ENCODE measurements around the gene FGF14.

FGF14 gene

DNA sequence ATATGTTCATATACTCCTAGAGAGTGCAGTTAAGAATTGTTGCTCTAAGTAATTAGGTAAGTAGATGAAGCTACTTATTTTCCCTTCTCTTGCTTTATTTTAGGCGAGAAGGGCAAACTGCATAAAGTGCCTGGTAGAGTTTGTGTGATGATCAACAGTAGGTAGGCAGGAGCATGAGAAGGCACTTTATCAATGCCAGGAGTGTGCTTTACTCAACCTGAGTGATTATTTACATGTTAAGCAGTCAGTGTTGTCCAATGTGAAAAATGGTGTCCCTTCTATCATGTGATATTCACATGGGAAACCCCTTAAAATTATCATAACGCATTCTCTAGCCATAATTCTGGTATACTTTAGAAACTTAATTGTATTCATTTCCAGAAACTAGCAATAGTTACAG is 655.3 kb downstream of the FGF14 start:
- peaks cover 4% of the 10 kb centered on the region; the same call in 1 of the 2 replicates for H3K4me1 ChIP-seq (ENCODE audit: control insufficient read depth, insufficient read depth, low read length)
- no peak overlapping the region for H3K4me3 ChIP-seq (ENCODE audit: low read depth, low read length)
- H3K36me3 ChIP-seq (ENCODE audit: control insufficient read depth in 2 of 2, insufficient read depth in 1 of 2, low read length in 2 of 2) = no peaks in the 10 kb centered on the region
- TF ChIP-seq, protein P1, sequence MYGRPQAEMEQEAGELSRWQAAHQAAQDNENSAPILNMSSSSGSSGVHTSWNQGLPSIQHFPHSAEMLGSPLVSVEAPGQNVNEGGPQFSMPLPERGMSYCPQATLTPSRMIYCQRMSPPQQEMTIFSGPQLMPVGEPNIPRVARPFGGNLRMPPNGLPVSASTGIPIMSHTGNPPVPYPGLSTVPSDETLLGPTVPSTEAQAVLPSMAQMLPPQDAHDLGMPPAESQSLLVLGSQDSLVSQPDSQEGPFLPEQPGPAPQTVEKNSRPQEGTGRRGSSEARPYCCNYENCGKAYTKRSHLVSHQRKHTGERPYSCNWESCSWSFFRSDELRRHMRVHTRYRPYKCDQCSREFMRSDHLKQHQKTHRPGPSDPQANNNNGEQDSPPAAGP (tag by site-specific recombination; IDR thresholded peaks at IDR 0.05) = no peak
- TF ChIP-seq ZNF114 (tag by site-specific recombination; IDR thresholded peaks at IDR 0.05) = no peak
- TF ChIP-seq ZBTB21 (tag by site-specific recombination; IDR thresholded peaks at IDR 0.05) = no peak
- TF ChIP-seq ZIC2 (tag by site-specific recombination; IDR thresholded peaks at IDR 0.05) = no peak
- TF ChIP-seq, protein P2, sequence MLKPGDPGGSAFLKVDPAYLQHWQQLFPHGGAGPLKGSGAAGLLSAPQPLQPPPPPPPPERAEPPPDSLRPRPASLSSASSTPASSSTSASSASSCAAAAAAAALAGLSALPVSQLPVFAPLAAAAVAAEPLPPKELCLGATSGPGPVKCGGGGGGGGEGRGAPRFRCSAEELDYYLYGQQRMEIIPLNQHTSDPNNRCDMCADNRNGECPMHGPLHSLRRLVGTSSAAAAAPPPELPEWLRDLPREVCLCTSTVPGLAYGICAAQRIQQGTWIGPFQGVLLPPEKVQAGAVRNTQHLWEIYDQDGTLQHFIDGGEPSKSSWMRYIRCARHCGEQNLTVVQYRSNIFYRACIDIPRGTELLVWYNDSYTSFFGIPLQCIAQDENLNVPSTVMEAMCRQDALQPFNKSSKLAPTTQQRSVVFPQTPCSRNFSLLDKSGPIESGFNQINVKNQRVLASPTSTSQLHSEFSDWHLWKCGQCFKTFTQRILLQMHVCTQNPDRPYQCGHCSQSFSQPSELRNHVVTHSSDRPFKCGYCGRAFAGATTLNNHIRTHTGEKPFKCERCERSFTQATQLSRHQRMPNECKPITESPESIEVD (tag by site-specific recombination; IDR thresholded peaks at IDR 0.05) = no peak
- TF ChIP-seq SALL2 (tag by site-specific recombination; IDR thresholded peaks at IDR 0.05; ENCODE audit: borderline replicate concordance) = no peak
- TF ChIP-seq GLIS2 (tag by site-specific recombination; IDR thresholded peaks at IDR 0.05) = no peak
- TF ChIP-seq SCRT2 (tag by site-specific recombination; IDR thresholded peaks at IDR 0.05) = no peak
- TF ChIP-seq ZNF555 (tag by site-specific recombination; conservative IDR thresholded peaks at IDR 0.05) = no peak
- no peak for TF ChIP-seq ZNF37A (tag by site-specific recombination; IDR thresholded peaks at IDR 0.05)
- TF ChIP-seq ZNF132 (tag by site-specific recombination; IDR thresholded peaks at IDR 0.05; ENCODE audit: borderline replicate concordance) = no peak
- TF ChIP-seq ZNF830 (tag by site-specific recombination; IDR thresholded peaks at IDR 0.05; ENCODE audit: low read depth) = no peak
- TF ChIP-seq OSR2 (tag by site-specific recombination; IDR thresholded peaks at IDR 0.05) = no peak
- TF ChIP-seq KLF1 (tag by site-specific recombination; IDR thresholded peaks at IDR 0.05) = no peak
- no peak for TF ChIP-seq ZNF654 (tag by site-specific recombination; IDR thresholded peaks at IDR 0.05; ENCODE audit: low read depth)
- TF ChIP-seq ZNF266 (tag by site-specific recombination; IDR thresholded peaks at IDR 0.05; ENCODE audit: low read depth) = no peak
- TF ChIP-seq ZNF670 (tag by site-specific recombination; IDR thresholded peaks at IDR 0.05; ENCODE audit: low read depth) = no peak
- no peak for TF ChIP-seq ZNF707 (tag by site-specific recombination; IDR thresholded peaks at IDR 0.05)
- no peak for TF ChIP-seq ZFP3 (tag by site-specific recombination; IDR thresholded peaks at IDR 0.05; ENCODE audit: low read depth)
- TF ChIP-seq ZNF677 (tag by site-specific recombination; IDR thresholded peaks at IDR 0.05) = no peak
- no peak overlapping the region for H3K27ac ChIP-seq (ENCODE audit: extremely low read depth, low read depth, low read length)
- ChIA-PET POLR2A (no interaction called here), CTCF (interaction anchor here (0.7 to 1.5 kb wide), 3 partner anchors 232 to 602 kb away, joined by 3 to 6 read pairs (median 4); no protein-coding TSS in a partner anchor)
- no peaks in the 10 kb centered on the region for H3K9me3 ChIP-seq (ENCODE audit: control insufficient read depth, insufficient read depth, low read depth, low read length)

DNA sequence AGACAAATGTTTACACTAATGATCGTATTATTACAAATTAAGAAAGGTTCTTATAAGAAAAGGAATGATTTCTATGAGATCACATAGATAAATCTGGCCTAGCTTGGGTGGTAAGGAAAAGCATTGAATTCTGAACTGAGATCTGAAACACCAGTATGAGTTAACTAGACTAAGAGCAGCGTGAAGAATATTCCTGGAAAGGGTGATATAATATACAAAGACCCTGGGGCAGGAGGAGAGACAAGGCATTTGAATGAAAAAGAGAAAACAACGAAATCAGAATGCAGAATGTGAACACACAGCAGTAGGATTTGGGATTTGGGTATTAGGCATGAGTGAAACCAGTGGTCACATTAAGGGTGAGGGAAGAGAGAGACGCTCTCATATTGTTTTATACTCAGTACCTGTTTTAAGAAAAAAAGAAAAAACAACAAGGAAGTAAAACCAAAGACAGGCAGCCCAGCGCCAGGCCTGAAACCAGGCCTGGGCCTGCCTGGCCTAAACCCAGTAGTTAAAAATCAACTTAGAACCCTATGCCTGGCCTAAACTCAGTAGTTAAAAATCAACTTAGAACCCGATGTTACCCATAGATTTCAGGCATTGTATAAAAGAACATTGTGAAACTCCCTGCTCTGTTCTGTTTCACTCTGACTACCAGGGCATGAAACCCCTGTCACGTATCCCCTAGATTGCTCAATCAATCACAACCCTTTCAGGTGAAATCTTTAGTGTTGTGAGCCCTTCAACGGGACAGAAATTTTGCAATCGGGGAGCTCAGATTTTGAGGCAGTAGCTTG is 662.3 kb downstream of the FGF14 start:
- Histone ChIP-seq H3K9me3 (ENCODE audit: control insufficient read depth, insufficient read depth, low read depth, low read length) (no peaks in the 10 kb centered on the region), H3K4me3 (ENCODE audit: low read depth, low read length) (no peak overlapping the region), H3K4me1 (ENCODE audit: control insufficient read depth, insufficient read depth, low read length) (no peaks in the 10 kb centered on the region), H3K27ac (ENCODE audit: extremely low read depth, low read depth, low read length) (no peak overlapping the region), H3K36me3 (ENCODE audit: control insufficient read depth in 2 of 2, insufficient read depth in 1 of 2, low read length in 2 of 2) (no peaks in the 10 kb centered on the region)
- POLR2A ChIA-PET = no interaction called here
- CTCF ChIA-PET = no interaction called here
- TF ChIP-seq ZNF76 (tag by site-specific recombination; IDR thresholded peaks at IDR 0.05; ENCODE audit: borderline replicate concordance, low read depth) (no peak), ZNF138 (tag by site-specific recombination; IDR thresholded peaks at IDR 0.05; ENCODE audit: borderline replicate concordance) (no peak), ZNF596 (tag by site-specific recombination; IDR thresholded peaks at IDR 0.05) (no peak), ZNF837 (tag by site-specific recombination; IDR thresholded peaks at IDR 0.05) (no peak), ZNF24 (tag by site-specific recombination; IDR thresholded peaks at IDR 0.05) (no peak), ZNF707 (tag by site-specific recombination; IDR thresholded peaks at IDR 0.05) (no peak), ZNF354C (tag by site-specific recombination; IDR thresholded peaks at IDR 0.05; ENCODE audit: borderline replicate concordance, low read depth) (no peak), ZBTB20 (tag by site-specific recombination; IDR thresholded peaks at IDR 0.05) (no peak)
- TF ChIP-seq, protein P3, sequence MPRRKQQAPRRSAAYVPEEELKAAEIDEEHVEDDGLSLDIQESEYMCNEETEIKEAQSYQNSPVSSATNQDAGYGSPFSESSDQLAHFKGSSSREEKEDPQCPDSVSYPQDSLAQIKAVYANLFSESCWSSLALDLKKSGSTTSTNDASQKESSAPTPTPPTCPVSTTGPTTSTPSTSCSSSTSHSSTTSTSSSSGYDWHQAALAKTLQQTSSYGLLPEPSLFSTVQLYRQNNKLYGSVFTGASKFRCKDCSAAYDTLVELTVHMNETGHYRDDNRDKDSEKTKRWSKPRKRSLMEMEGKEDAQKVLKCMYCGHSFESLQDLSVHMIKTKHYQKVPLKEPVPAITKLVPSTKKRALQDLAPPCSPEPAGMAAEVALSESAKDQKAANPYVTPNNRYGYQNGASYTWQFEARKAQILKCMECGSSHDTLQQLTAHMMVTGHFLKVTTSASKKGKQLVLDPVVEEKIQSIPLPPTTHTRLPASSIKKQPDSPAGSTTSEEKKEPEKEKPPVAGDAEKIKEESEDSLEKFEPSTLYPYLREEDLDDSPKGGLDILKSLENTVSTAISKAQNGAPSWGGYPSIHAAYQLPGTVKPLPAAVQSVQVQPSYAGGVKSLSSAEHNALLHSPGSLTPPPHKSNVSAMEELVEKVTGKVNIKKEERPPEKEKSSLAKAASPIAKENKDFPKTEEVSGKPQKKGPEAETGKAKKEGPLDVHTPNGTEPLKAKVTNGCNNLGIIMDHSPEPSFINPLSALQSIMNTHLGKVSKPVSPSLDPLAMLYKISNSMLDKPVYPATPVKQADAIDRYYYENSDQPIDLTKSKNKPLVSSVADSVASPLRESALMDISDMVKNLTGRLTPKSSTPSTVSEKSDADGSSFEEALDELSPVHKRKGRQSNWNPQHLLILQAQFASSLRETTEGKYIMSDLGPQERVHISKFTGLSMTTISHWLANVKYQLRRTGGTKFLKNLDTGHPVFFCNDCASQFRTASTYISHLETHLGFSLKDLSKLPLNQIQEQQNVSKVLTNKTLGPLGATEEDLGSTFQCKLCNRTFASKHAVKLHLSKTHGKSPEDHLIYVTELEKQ (tag by site-specific recombination; IDR thresholded peaks at IDR 0.05; ENCODE audit: borderline replicate concordance) = no peak
- TF ChIP-seq, protein P4, sequence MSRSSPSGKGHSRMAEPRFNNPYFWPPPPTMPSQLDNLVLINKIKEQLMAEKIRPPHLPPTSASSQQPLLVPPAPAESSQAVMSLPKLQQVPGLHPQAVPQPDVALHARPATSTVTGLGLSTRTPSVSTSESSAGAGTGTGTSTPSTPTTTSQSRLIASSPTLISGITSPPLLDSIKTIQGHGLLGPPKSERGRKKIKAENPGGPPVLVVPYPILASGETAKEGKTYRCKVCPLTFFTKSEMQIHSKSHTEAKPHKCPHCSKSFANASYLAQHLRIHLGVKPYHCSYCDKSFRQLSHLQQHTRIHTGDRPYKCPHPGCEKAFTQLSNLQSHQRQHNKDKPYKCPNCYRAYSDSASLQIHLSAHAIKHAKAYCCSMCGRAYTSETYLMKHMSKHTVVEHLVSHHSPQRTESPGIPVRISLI (tag by site-specific recombination; IDR thresholded peaks at IDR 0.05) = no peak
